ENCODE data around the gene F10.
"Not testable (repeated sequence)": the region's sequence is repeated elsewhere in the genome, so short reads cannot be mapped to it uniquely, and the experiment has no call there.

The F10 gene
- 0 reads per million in 2 donors for total RNA-seq

GRCh38 chr13:113122550-113123225 lies at the start of gene F10:
Gene F10 (plus strand): TSS chr13:113122799. CDS start chr13:113122856, 57 bp downstream.
- DNase-seq, result no peak

- no peak for DNase-seq
These were observed 48.7 kb upstream of the F10 start for GRCh38 chr13:113073942-113074341.

GRCh38 chr13:113074401-113074800 lies 48.2 kb upstream of the F10 start:
- DNase-seq, result no peak

GRCh38 chr13:113074876-113075275 lies 47.7 kb upstream of the F10 start:
- DNase-seq, result no peak

- no peak for DNase-seq
These were observed 46.9 kb upstream of the F10 start for GRCh38 chr13:113075711-113076110.

- DNase-seq, result no peak
These were observed 45.8 kb upstream of the F10 start for GRCh38 chr13:113076681-113077401.

GRCh38 chr13:113077566-113077952 lies 45.0 kb upstream of the F10 start:
- DNase-seq, result no peak

- no peak for DNase-seq
These were observed 44.4 kb upstream of the F10 start for GRCh38 chr13:113077953-113078901.

- DNase-seq, result no peak
These were observed 43.5 kb upstream of the F10 start for GRCh38 chr13:113078902-113079780.

- DNase-seq, result not testable (repeated sequence)
These were observed 42.9 kb upstream of the F10 start for GRCh38 chr13:113079781-113080080.

- DNase-seq, result no peak
These were observed 42.2 kb upstream of the F10 start for GRCh38 chr13:113080361-113080831.

GRCh38 chr13:113080901-113081521 lies 41.6 kb upstream of the F10 start:
- no peak for DNase-seq

- no peak for DNase-seq
These were observed 40.2 kb upstream of the F10 start for GRCh38 chr13:113082198-113083021.

GRCh38 chr13:113083022-113083373 lies 39.6 kb upstream of the F10 start:
- DNase-seq, result no peak

- peak in 1 of 5 experiments; percentile 5 for DNase-seq
These were observed 39.1 kb upstream of the F10 start for GRCh38 chr13:113083402-113084061.

- peak in 1 of 5 experiments; percentile 7 for DNase-seq
These were observed 38.3 kb upstream of the F10 start for GRCh38 chr13:113084094-113084942.

- no peak for DNase-seq
These were observed 37.6 kb upstream of the F10 start for GRCh38 chr13:113084943-113085540.

- no peak for DNase-seq
These were observed 36.4 kb upstream of the F10 start for GRCh38 chr13:113086031-113086750.
